GM21528 (cell line): Measurements from ENCODE around the gene SCG3.

Source experiments
- ATAC-seq: cut with Tn5 transposase; IDR thresholded peaks from one replicate; pipeline ENCODE4 v1.9.1; 2021; ENCODE audit warnings: mild to moderate bottlenecking, moderate library complexity; ENCODE audit not compliant: unreplicated experiment, low FRiP score

Gene SCG3

GRCh38 chr15:51677452-51677851 lies 3.9 kb upstream of the SCG3 start:
- ATAC-seq = no peak

- ATAC-seq = no peak
These were observed 3.2 kb upstream of the SCG3 start for GRCh38 chr15:51678096-51678495.

GRCh38 chr15:51680321-51680720 lies 982 bp upstream of the SCG3 start:
- ATAC-seq = no peak

- no peak for ATAC-seq
These were observed 6.3 kb downstream of the SCG3 start for GRCh38 chr15:51687565-51687964.

- ATAC-seq = no peak
These were observed 7.6 kb downstream of the SCG3 start for GRCh38 chr15:51688863-51689262.

- ATAC-seq = no peak
These were observed 10.9 kb downstream of the SCG3 start for GRCh38 chr15:51692154-51692553.

- no peak for ATAC-seq
These were observed 15.3 kb downstream of the SCG3 start for GRCh38 chr15:51696566-51696965.

- ATAC-seq = no peak
These were observed 15.9 kb downstream of the SCG3 start for GRCh38 chr15:51697163-51697562.

- no peak for ATAC-seq
These were observed 18.1 kb downstream of the SCG3 start for GRCh38 chr15:51699373-51699772.

GRCh38 chr15:51702710-51703109 lies 21.4 kb downstream of the SCG3 start:
- ATAC-seq = no peak

- no peak for ATAC-seq
These were observed 25.0 kb downstream of the SCG3 start for GRCh38 chr15:51706291-51706690.

GRCh38 chr15:51706926-51707608 lies 25.8 kb downstream of the SCG3 start:
- ATAC-seq = no peak

GRCh38 chr15:51708013-51708412 lies 26.7 kb downstream of the SCG3 start:
- no peak for ATAC-seq

- ATAC-seq = no peak
These were observed 27.7 kb downstream of the SCG3 start for GRCh38 chr15:51709031-51709430.

- ATAC-seq = no peak
These were observed 32.9 kb downstream of the SCG3 start for GRCh38 chr15:51714162-51714561.

- ATAC-seq = no peak
These were observed 33.6 kb downstream of the SCG3 start for GRCh38 chr15:51714911-51715310.

GRCh38 chr15:51718219-51718618 lies 36.9 kb downstream of the SCG3 start:
- ATAC-seq = no peak

- no peak for ATAC-seq
These were observed 37.4 kb downstream of the SCG3 start for GRCh38 chr15:51718746-51719145.

GRCh38 chr15:51720201-51720995 lies 39.1 kb downstream of the SCG3 start:
- no peak for ATAC-seq

GRCh38 chr15:51721199-51721960 lies 40.1 kb downstream of the SCG3 start:
- ATAC-seq = no peak

GRCh38 chr15:51724199-51724598 lies 42.9 kb downstream of the SCG3 start:
- ATAC-seq = no peak
